ENCODE data around the gene NPFF.

NPFF gene

GRCh38 chr12:53465679-53466078, 41.6 kb downstream of the NPFF start:
- no peak for TF ChIP-seq CTCF (IDR thresholded peaks at IDR 0.05; ENCODE audit: low read depth, low read length)
- DNase-seq (ENCODE audit: low read depth, low spot score) = no peak
- H3K4me3 ChIP-seq (ENCODE audit: low read depth, low read length) = no peak overlapping the region
- in situ Hi-C loops (cut with HindIII; ENCODE audit: low sequenced_read_pairs) = no loop called here

- in situ Hi-C loops (cut with HindIII; ENCODE audit: low sequenced_read_pairs) = no loop called here
- no peak for TF ChIP-seq CTCF (IDR thresholded peaks at IDR 0.05; ENCODE audit: low read depth, low read length)
- no peak for DNase-seq (ENCODE audit: low read depth, low spot score)
Measured at GRCh38 chr12:53464685-53465418, 42.4 kb downstream of the NPFF start.

GRCh38 chr12:53463802-53464560, 43.3 kb downstream of the NPFF start:
- DNase-seq (ENCODE audit: low read depth, low spot score) = no peak
- H3K4me3 ChIP-seq (ENCODE audit: low read depth, low read length) = no peak overlapping the region
- TF ChIP-seq CTCF (IDR thresholded peaks at IDR 0.05; ENCODE audit: low read depth, low read length) = no peak
- in situ Hi-C loops (cut with HindIII; ENCODE audit: low sequenced_read_pairs) = no loop called here

More at GRCh38 chr12:53464685-53465418, 42.4 kb downstream of the NPFF start:
- no peak overlapping the region for H3K4me3 ChIP-seq (ENCODE audit: low read depth, low read length)

- H3K4me3 ChIP-seq (ENCODE audit: low read depth, low read length) = no peak overlapping the region
- in situ Hi-C loops (cut with HindIII; ENCODE audit: low sequenced_read_pairs) = no loop called here
- no peak for DNase-seq (ENCODE audit: low read depth, low spot score)
- TF ChIP-seq CTCF (IDR thresholded peaks at IDR 0.05; ENCODE audit: low read depth, low read length) = no peak
Measured at GRCh38 chr12:53462935-53463334, 44.3 kb downstream of the NPFF start.

GRCh38 chr12:53461591-53461990, 45.7 kb downstream of the NPFF start:
- in situ Hi-C loops (cut with HindIII; ENCODE audit: low sequenced_read_pairs) = no loop called here
- no peak for DNase-seq (ENCODE audit: low read depth, low spot score)
- TF ChIP-seq CTCF (IDR thresholded peaks at IDR 0.05; ENCODE audit: low read depth, low read length) = no peak
- H3K4me3 ChIP-seq (ENCODE audit: low read depth, low read length) = no peak overlapping the region

- in situ Hi-C loops (cut with HindIII; ENCODE audit: low sequenced_read_pairs) = no loop called here
- H3K4me3 ChIP-seq (ENCODE audit: low read depth, low read length) = no peak overlapping the region
- TF ChIP-seq CTCF (IDR thresholded peaks at IDR 0.05; ENCODE audit: low read depth, low read length) = no peak
- DNase-seq (ENCODE audit: low read depth, low spot score) = no peak
Measured at GRCh38 chr12:53461059-53461458, 46.2 kb downstream of the NPFF start.

Data from astrocyte of the spinal cord (primary cell).